Measurements from ENCODE around the gene ABCB8.

Gene ABCB8

GRCh38 chr7:151028131-151028947, at the start of gene ABCB8:
Gene ABCB8, plus strand, starts transcription at chr7:151028450. Its CDS starts 66 bp downstream, at chr7:151028516.
- DNase-seq (ENCODE audit: low read depth in 2 of 2), result peak; percentile 96 to 97

- no peak for DNase-seq (ENCODE audit: low read depth in 2 of 2)
Measured at GRCh38 chr7:150979713-150980390, 48.4 kb upstream of the ABCB8 start.

- no peak for DNase-seq (ENCODE audit: low read depth in 2 of 2)
Measured at GRCh38 chr7:150980663-150981062, 47.6 kb upstream of the ABCB8 start.

GRCh38 chr7:150981644-150982043, 46.6 kb upstream of the ABCB8 start:
- no peak for DNase-seq (ENCODE audit: low read depth in 2 of 2)

- no peak for DNase-seq (ENCODE audit: low read depth in 2 of 2)
Measured at GRCh38 chr7:150982351-150982750, 45.9 kb upstream of the ABCB8 start.

GRCh38 chr7:150983893-150984368, 44.3 kb upstream of the ABCB8 start:
- DNase-seq (ENCODE audit: low read depth in 2 of 2), result no peak

- DNase-seq (ENCODE audit: low read depth in 2 of 2), result peak in 1 of 2 donors; percentile 45
Measured at GRCh38 chr7:150986099-150986512, 42.1 kb upstream of the ABCB8 start.

- DNase-seq (ENCODE audit: low read depth in 2 of 2), result no peak
Measured at GRCh38 chr7:150986556-150986955, 41.7 kb upstream of the ABCB8 start.

GRCh38 chr7:150988230-150989226, 39.7 kb upstream of the ABCB8 start:
- peak; percentile 42 to 61 for DNase-seq (ENCODE audit: low read depth in 2 of 2)

- DNase-seq (ENCODE audit: low read depth in 2 of 2), result no peak
Measured at GRCh38 chr7:150989456-150989855, 38.8 kb upstream of the ABCB8 start.

GRCh38 chr7:150990416-150991186, 37.6 kb upstream of the ABCB8 start, which contains the start of gene NOS3:
Gene NOS3, plus strand, starts transcription at chr7:150991017. Its CDS starts 2,787 bp downstream, at chr7:150993804.
- DNase-seq (ENCODE audit: low read depth in 2 of 2), result no peak

- no peak for DNase-seq (ENCODE audit: low read depth in 2 of 2)
Measured at GRCh38 chr7:150992051-150992640, 36.1 kb upstream of the ABCB8 start.

GRCh38 chr7:150992833-150993302, 35.4 kb upstream of the ABCB8 start:
- no peak for DNase-seq (ENCODE audit: low read depth in 2 of 2)

- no peak for DNase-seq (ENCODE audit: low read depth in 2 of 2)
Measured at GRCh38 chr7:150993511-150993910, 34.7 kb upstream of the ABCB8 start.

GRCh38 chr7:150994141-150994837, 34.0 kb upstream of the ABCB8 start:
- DNase-seq (ENCODE audit: low read depth in 2 of 2), result no peak

- no peak for DNase-seq (ENCODE audit: low read depth in 2 of 2)
Measured at GRCh38 chr7:150994838-150995510, 33.3 kb upstream of the ABCB8 start.

GRCh38 chr7:150996376-150997074, 31.7 kb upstream of the ABCB8 start:
- no peak for DNase-seq (ENCODE audit: low read depth in 2 of 2)

GRCh38 chr7:150997075-150997511, 31.2 kb upstream of the ABCB8 start:
- no peak for DNase-seq (ENCODE audit: low read depth in 2 of 2)

All from stimulated activated CD4-positive, alpha-beta T cell treated with anti-CD3 and anti-CD28 coated beads, Interleukin-15, amount 100 ng/mL, for 48 hours (primary cell).